Caco-2 (cell line): ENCODE data around the gene BRD1. TPM values are rescaled to one million over a fixed set of nuclear protein-coding genes. Genes with fewer than 3 reads are reported as not detected.

Source experiments
- Bru-seq: library from RNA; stranded (reverse); fragments of 400-500 nt; gene quantifications from one replicate; lab custom pipeline; 2021; lab: Mats Ljungman, UMichigan
- BruChase-seq, 2 experiments: library from RNA; stranded (reverse); fragments of 400-500 nt; gene quantifications; one replicate each; lab custom pipeline; 2021; lab: Mats Ljungman, UMichigan
- BruUV-seq: library from RNA; stranded (reverse); fragments of 400-500 nt; replicated peaks from 2 replicates; lab custom pipeline; 2021; lab: Mats Ljungman, UMichigan
- CTCF ChIA-PET: fragments of 300-600 bp; sonication (Branson Sonifier 250); formaldehyde crosslinking; loops from one replicate; lab custom pipeline; 2022; ENCODE audit warnings: antibody characterized with exemption; lab: Charles Lee
- POLR2A ChIA-PET: fragments of 300-600 bp; sonication (Branson Sonifier 250); formaldehyde crosslinking; loops from one replicate; lab custom pipeline; 2022; ENCODE audit warnings: antibody characterized with exemption; lab: Charles Lee
- DNase-seq, 2 experiments: peaks; one replicate each; pipeline versions ENCODE4 v3.0.0 to v3.0.0-alpha.2; 2020 to 2022
- H3K27me3 ChIP-seq: replicated peaks from 2 replicates; pipeline ENCODE4 v1.6.0; 2011; ENCODE audit warnings: low read length; ENCODE audit not compliant: control insufficient read depth, insufficient read depth
- H3K36me3 ChIP-seq: 2 replicates; pipeline ENCODE4 v1.5.1; 2011; ENCODE audit warnings: low read length; ENCODE audit not compliant: control insufficient read depth, insufficient read depth
- H3K4me1 ChIP-seq: fragments of 250-450 bp; sonication (Bioruptor Pico); 2 replicates; pipeline ENCODE4 v1.5.1; 2020; ENCODE audit warnings: mild to moderate bottlenecking
- H3K4me3 ChIP-seq: 2 replicates; pipeline ENCODE4 v1.5.1; 2011; ENCODE audit warnings: low read depth, mild to moderate bottlenecking, control low read depth, low read length
- H3K9me3 ChIP-seq: fragments of 250-450 bp; sonication (Bioruptor Pico); 2 replicates; pipeline ENCODE4 v1.5.1; 2020; ENCODE audit warnings: mild to moderate bottlenecking, moderate library complexity
- H3K27ac Mint-ChIP-seq: one replicate; pipeline ENCODE4 v1.8.0; 2022; ENCODE audit warnings: mixed read lengths; ENCODE audit not compliant: unreplicated experiment
- H3K27me3 Mint-ChIP-seq: one replicate; pipeline ENCODE4 v1.8.0; 2022; ENCODE audit warnings: mixed read lengths; ENCODE audit not compliant: insufficient read depth, unreplicated experiment
- H3K36me3 Mint-ChIP-seq: one replicate; pipeline ENCODE4 v1.8.0; 2022; ENCODE audit warnings: mild to moderate bottlenecking, mixed read lengths; ENCODE audit not compliant: insufficient read depth, unreplicated experiment
- H3K4me1 Mint-ChIP-seq: one replicate; pipeline ENCODE4 v1.8.0; 2022; ENCODE audit warnings: low read depth, mixed read lengths; ENCODE audit not compliant: unreplicated experiment
- H3K4me3 Mint-ChIP-seq: one replicate; pipeline ENCODE4 v1.8.0; 2022; ENCODE audit warnings: mild to moderate bottlenecking, moderate library complexity, mixed read lengths; ENCODE audit not compliant: unreplicated experiment
- H3K9me3 Mint-ChIP-seq: one replicate; pipeline ENCODE4 v1.8.0; 2022; ENCODE audit warnings: mixed read lengths; ENCODE audit not compliant: unreplicated experiment
- CTCF ChIP-seq, 2 experiments: fragments of 200-600 bp in 1 of 2; IDR thresholded peaks; 1 replicate in 1 of 2; 2 replicates in 1 of 2; pipeline versions ENCODE4 v1.5.1 to v1.8.0; 2011 to 2022; ENCODE audit warnings: antibody characterized with exemption in 1 of 2, control low read depth in 1 of 2, inconsistent platforms in 1 of 2, low read depth in 1 of 2, low read length in 1 of 2, mild to moderate bottlenecking in 1 of 2, moderate library complexity in 1 of 2; ENCODE audit not compliant: insufficient read depth in 1 of 2, severe bottlenecking in 1 of 2, unreplicated experiment in 1 of 2
- intact Hi-C: fragments of 100-400 bp; cut with micrococcal nuclease; formaldehyde crosslinking; loops from one replicate; pipeline ENCODE4 v1.10.0; 2022; ENCODE audit not compliant: unreplicated experiment
- long read RNA-seq: library from polyadenylated mRNA; stranded (forward); transcript quantifications from one replicate; pipeline ENCODE4 v2.0.0, GENCODE V29; 2022
- total RNA-seq: library from RNA; stranded (reverse); gene quantifications from 2 replicates; pipeline ENCODE4 v1.2.3, GENCODE V29; 2022

Gene BRD1
- 46.9 and 48.3 TPM in 2 replicates for total RNA-seq
- percentile 82 among the genes with signal in this experiment for Bru-seq, nascent RNA
- percentile 86 among the genes with signal in this experiment for BruChase-seq, experiment 1, labeled RNA remaining after a 2-hour chase
- BruChase-seq, experiment 2, labeled RNA remaining after a 6-hour chase: percentile 82 among the genes with signal in this experiment
- long read RNA-seq, full-length matches to known transcripts: 4 of 43 reads
- long read RNA-seq, partial matches to known transcripts: 19 of 43 reads
- long read RNA-seq, other reads (novel, unspliced or antisense): 20 of 43 reads

- POLR2A ChIA-PET: no interaction called here
Observed at GRCh38 chr22:49827853-49828598, at the start of gene BRD1. TSS of gene BRD1 (minus strand) at chr22:49827873. CDS start at chr22:49824317, 3,556 bp downstream.

DNA sequence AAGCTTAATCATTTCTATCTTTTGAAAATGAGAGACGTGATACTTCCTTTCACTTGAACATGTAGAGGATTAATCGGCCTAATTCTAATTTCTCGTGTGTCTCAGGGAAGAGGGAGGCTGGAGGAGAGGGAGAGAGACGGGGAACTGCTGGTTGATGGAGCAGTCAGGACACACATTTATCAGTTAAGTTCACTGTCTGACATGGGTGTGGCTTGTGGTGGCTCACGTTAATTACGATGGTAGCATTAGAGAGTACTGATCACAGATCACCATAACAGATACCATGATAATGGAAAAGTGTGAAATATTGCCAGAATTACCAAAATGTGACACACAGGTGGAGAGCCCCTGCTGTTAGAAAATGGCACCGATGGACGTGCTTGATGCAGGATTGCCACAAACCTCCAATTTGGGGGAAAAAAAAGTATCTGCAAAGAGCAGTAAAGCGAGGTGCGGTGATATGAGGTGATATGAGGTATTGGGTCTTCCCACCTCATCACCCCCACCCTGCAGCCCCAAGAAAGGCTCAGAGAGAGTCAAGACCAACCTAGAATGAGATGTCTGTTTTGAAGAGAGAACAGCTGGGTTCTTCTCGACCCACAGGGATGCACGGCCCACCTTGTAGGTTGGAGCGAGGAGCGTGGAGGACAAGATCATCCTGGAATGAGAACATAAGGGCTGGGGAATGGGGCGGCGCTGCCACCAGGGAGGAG is 45.7 kb upstream of the BRD1 start:
- BruUV-seq: no TSS peak
- ChIA-PET POLR2A (no interaction called here), CTCF (no interaction called here)
- Histone ChIP-seq H3K4me1 (no peaks in the 10 kb centered on the region), H3K4me3 (no peak overlapping the region), H3K27me3 (no peaks in the 10 kb centered on the region), H3K9me3 (no peaks in the 10 kb centered on the region; the same call in 1 of the 2 replicates), H3K36me3 (no peaks in the 10 kb centered on the region)
- DNase-seq: no peak
- H3K4me3 Mint-ChIP-seq: no peak overlapping the region
- no peak overlapping the region for H3K27ac Mint-ChIP-seq
- H3K36me3 Mint-ChIP-seq: peaks cover 57% of the 10 kb centered on the region
- no peak for TF ChIP-seq CTCF (IDR thresholded peaks at IDR 0.05; ENCODE audit: insufficient read depth in 1 of 2, low read depth in 1 of 2, low read length in 1 of 2, severe bottlenecking in 1 of 2, unreplicated experiment in 1 of 2)
- H3K4me1 Mint-ChIP-seq: no peaks in the 10 kb centered on the region
- H3K27me3 Mint-ChIP-seq: no peaks in the 10 kb centered on the region
- intact Hi-C loops: no loop called here
- peaks cover 12% of the 10 kb centered on the region for H3K9me3 Mint-ChIP-seq

More at GRCh38 chr22:49827853-49828598, at the start of gene BRD1:
- H3K4me1 ChIP-seq: peaks cover 13% of the 10 kb centered on the region
- H3K36me3 Mint-ChIP-seq: peaks cover 33% of the 10 kb centered on the region
- no peaks in the 10 kb centered on the region for H3K9me3 ChIP-seq
- H3K27me3 Mint-ChIP-seq: no peaks in the 10 kb centered on the region
- H3K9me3 Mint-ChIP-seq: no peaks in the 10 kb centered on the region
- peaks cover 6% of the 10 kb centered on the region for H3K36me3 ChIP-seq
- H3K27ac Mint-ChIP-seq: peak within 1 kb of the TSS; percentile 70
- H3K4me3 Mint-ChIP-seq: peak within 1 kb of the TSS; percentile 77
- intact Hi-C loops: no loop called here
- BruUV-seq: no TSS peak
- no peaks in the 10 kb centered on the region for H3K27me3 ChIP-seq
- peaks cover 6% of the 10 kb centered on the region for H3K4me1 Mint-ChIP-seq
- no peak for TF ChIP-seq CTCF (IDR thresholded peaks at IDR 0.05; ENCODE audit: insufficient read depth in 1 of 2, low read depth in 1 of 2, low read length in 1 of 2, severe bottlenecking in 1 of 2, unreplicated experiment in 1 of 2)
- peak in 1 of 2 experiments; percentile 68 for DNase-seq
- CTCF ChIA-PET: no interaction called here
- peak within 1 kb of the TSS; percentile 65 for H3K4me3 ChIP-seq

DNA sequence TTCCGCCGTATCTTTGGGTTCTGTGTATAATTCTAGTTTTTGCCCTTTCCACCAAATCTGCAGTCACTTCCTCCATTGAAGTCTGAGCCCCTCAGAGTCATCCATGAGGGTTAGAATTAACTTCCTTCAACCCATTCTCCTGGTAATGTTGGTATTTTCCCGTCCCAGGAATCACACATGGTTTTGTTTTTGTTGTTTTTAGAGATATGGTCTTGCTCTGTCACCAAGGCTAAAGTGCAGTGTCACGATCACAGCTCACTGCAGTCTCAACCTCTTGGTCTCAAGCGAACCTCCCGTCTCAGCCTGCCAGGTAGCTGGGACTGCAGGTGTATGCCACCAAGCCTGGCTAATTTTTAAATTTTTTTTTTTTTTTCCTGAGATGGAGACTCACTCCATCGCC is 44.7 kb upstream of the BRD1 start:
- H3K9me3 Mint-ChIP-seq: peaks cover 16% of the 10 kb centered on the region

More for the DNA sequence above, 44.7 kb upstream of the BRD1 start:
- no peaks in the 10 kb centered on the region for H3K27me3 Mint-ChIP-seq
- intact Hi-C loops: no loop called here
- no peaks in the 10 kb centered on the region for H3K4me1 Mint-ChIP-seq
- ChIA-PET POLR2A (no interaction called here), CTCF (no interaction called here)
- no peaks in the 10 kb centered on the region for H3K4me1 ChIP-seq
- no peak overlapping the region for H3K4me3 Mint-ChIP-seq
- BruUV-seq: no TSS peak
- H3K27ac Mint-ChIP-seq: no peak overlapping the region
- no peak for DNase-seq
- H3K36me3 ChIP-seq: no peaks in the 10 kb centered on the region
- H3K36me3 Mint-ChIP-seq: peaks cover 57% of the 10 kb centered on the region
- H3K4me3 ChIP-seq: no peak overlapping the region
- no peaks in the 10 kb centered on the region for H3K27me3 ChIP-seq
- no peaks in the 10 kb centered on the region; the same call in 1 of the 2 replicates for H3K9me3 ChIP-seq
- TF ChIP-seq CTCF (IDR thresholded peaks at IDR 0.05; ENCODE audit: insufficient read depth in 1 of 2, low read depth in 1 of 2, low read length in 1 of 2, severe bottlenecking in 1 of 2, unreplicated experiment in 1 of 2): no peak
